HepG2 (cell line): ENCODE data around the gene NOB1. TPM values are rescaled to one million over a fixed set of nuclear protein-coding genes. Genes with fewer than 3 reads are reported as not detected.
A peak's percentile ranks its signal among the peaks of the same experiment; 100 is the strongest.

Experiments
- ATAC-seq: fragments of 200-7000 bp; cut with Tn5 transposase; 3 replicates; pipeline ENCODE4 v1.9.1; 2020; ENCODE audit warnings: mild to moderate bottlenecking, moderate library complexity
- BruUV-seq: library from RNA; stranded (reverse); fragments of 400-500 nt; replicated peaks from 2 replicates; lab custom pipeline; 2021; lab: Mats Ljungman, UMichigan
- CTCF ChIA-PET: fragments of 300-600 bp; formaldehyde crosslinking; extraction: SDS; loops from one replicate; lab custom pipeline; 2021; ENCODE audit warnings: low total read pairs, inconsistent platforms, low intra/inter-chr PET ratio; lab: Yijun Ruan, JAX
- POLR2A ChIA-PET: fragments of 350-600 bp; sonication (Branson Sonifier 250); formaldehyde crosslinking; loops from one replicate; lab custom pipeline; 2020; ENCODE audit warnings: antibody characterized with exemption, inconsistent platforms; lab: Yijun Ruan, JAX
- DNase-seq: peaks from one replicate; pipeline ENCODE4 v3.0.0-alpha.2; 2015; ENCODE audit warnings: low spot score
- FAIRE-seq: peaks from 3 replicates; lab custom pipeline; 2011; peaks lifted over from hg19 to GRCh38; lab: Jason Lieb, UNC
- H2AFZ ChIP-seq: one replicate; pipeline ENCODE4 v1.6.1; 2011; ENCODE audit warnings: low read length, inconsistent platforms
- H3K27ac ChIP-seq: fragments of 300-600 bp; 3 replicates; pipeline ENCODE4 v1.8.0; 2011; ENCODE audit warnings: mixed run types, mild to moderate bottlenecking, mixed read lengths, low read length, inconsistent platforms; ENCODE audit not compliant: insufficient read depth; ENCODE audit errors: extremely low read length
- H3K27me3 ChIP-seq, 2 experiments: fragments of 200-600 bp in 1 of 2; 2 replicates in 1 of 2; 3 replicates in 1 of 2; pipeline versions ENCODE4 v1.6.0 to v1.8.0; 2011; ENCODE audit warnings: low read length in 2 of 2, mild to moderate bottlenecking in 2 of 2, moderate library complexity in 2 of 2, inconsistent platforms in 1 of 2; ENCODE audit not compliant: insufficient read depth in 2 of 2, control insufficient read depth in 1 of 2
- H3K36me3 ChIP-seq, 2 experiments: fragments of 200-600 bp in 1 of 2; replicated peaks in 1 of 2; 2 replicates in 1 of 2; 3 replicates in 1 of 2; pipeline versions ENCODE4 v1.5.1 to v1.8.0; 2011; ENCODE audit warnings: low read length in 2 of 2, inconsistent platforms in 1 of 2; ENCODE audit not compliant: insufficient read depth in 2 of 2, control insufficient read depth in 1 of 2
- H3K4me1 ChIP-seq: 2 replicates; pipeline ENCODE4 v1.5.1; 2012; ENCODE audit warnings: low read length, inconsistent platforms; ENCODE audit not compliant: insufficient read depth
- H3K4me2 ChIP-seq: 2 replicates; pipeline ENCODE4 v1.6.0; 2011; ENCODE audit warnings: low read depth, low read length, inconsistent platforms
- H3K4me3 ChIP-seq, 3 experiments: fragments of 200-600 bp in 1 of 3; sonication (generic), shearing (Covaris generic) in 1 of 3; replicated peaks in 1 of 3; 2 replicates each; pipeline ENCODE4 v1.5.1; 2011 to 2016; ENCODE audit warnings: low read length in 3 of 3, inconsistent platforms in 2 of 3, low read depth in 2 of 3, mild to moderate bottlenecking in 2 of 3, control low read depth in 1 of 3, mixed read lengths in 1 of 3; ENCODE audit not compliant: insufficient read depth in 1 of 3
- H3K79me2 ChIP-seq: one replicate; pipeline ENCODE4 v1.6.1; 2011; ENCODE audit warnings: low read length, inconsistent platforms; ENCODE audit not compliant: insufficient read depth
- H3K9ac ChIP-seq: 2 replicates; pipeline ENCODE4 v1.6.0; 2011; ENCODE audit warnings: mild to moderate bottlenecking, low read depth, low read length, inconsistent platforms; ENCODE audit not compliant: insufficient read depth
- H3K9me3 ChIP-seq: 2 replicates; pipeline ENCODE4 v1.5.1; 2012; ENCODE audit warnings: mild to moderate bottlenecking, low read length
- H4K20me1 ChIP-seq: 2 replicates; pipeline ENCODE4 v1.6.0; 2011; ENCODE audit warnings: inconsistent platforms, mild to moderate bottlenecking, low read length, moderate library complexity; ENCODE audit not compliant: insufficient read depth
- AGO2 ChIP-seq: fragments of 200-400 bp; formaldehyde crosslinking; optimal IDR thresholded peaks from 2 replicates; pipeline ENCODE3; 2017; ENCODE audit warnings: mild to moderate bottlenecking, low read depth, low read length, moderate library complexity
- BRCA1 ChIP-seq: sonication (generic); formaldehyde crosslinking; IDR thresholded peaks from 2 replicates; pipeline ENCODE4 v1.4.0; 2020; ENCODE audit warnings: missing genetic modification reagents
- MTA1 ChIP-seq: sonication (generic); formaldehyde crosslinking; IDR thresholded peaks from 2 replicates; pipeline ENCODE4 v1.4.0; 2020; ENCODE audit warnings: missing genetic modification reagents, mild to moderate bottlenecking, borderline replicate concordance
- NFATC3 ChIP-seq: sonication (generic); formaldehyde crosslinking; IDR thresholded peaks from 2 replicates; pipeline ENCODE4 v1.5.1; 2020; ENCODE audit warnings: mild to moderate bottlenecking, missing genetic modification reagents
- PRPF4 ChIP-seq: fragments of 200-400 bp; formaldehyde crosslinking; IDR thresholded peaks from 2 replicates; pipeline ENCODE4 v1.6.1; 2016; ENCODE audit warnings: low read length, low read depth; ENCODE audit not compliant: poor library complexity, severe bottlenecking
- TAF1 ChIP-seq: sonication (generic); formaldehyde crosslinking; IDR thresholded peaks from 2 replicates; pipeline ENCODE4 v1.4.0; 2020; ENCODE audit warnings: missing genetic modification reagents
- WGBS: methylation state at CpG from one replicate; pipeline ENCODE4 v1.1.6; 2017; ENCODE audit warnings: low lambda C conversion rate; 5-methylcytosine and 5-hydroxymethylcytosine counted together
- in situ Hi-C: cut with HindIII; loops from 2 replicates; pipeline ENCODE4 v1.10.0; 2017; ENCODE audit warnings: low pct_unique_long_range_greater_than_20kb; ENCODE audit not compliant: extremely low pct_ligation_motif_present
- intact Hi-C: fragments of 100-400 bp; cut with micrococcal nuclease; formaldehyde crosslinking; loops from one replicate; pipeline ENCODE4 v1.10.0; 2022; ENCODE audit not compliant: unreplicated experiment
- polyA plus RNA-seq, 8 experiments: library from polyadenylated mRNA; depleted of rRNA in 3 of 8; stranded (reverse) in 7 of 8; unstranded in 1 of 8; fragments of >200 nt; fragmentation: Illumina TruSeq in 4 of 8; extraction: Trizol in 4 of 8; gene quantifications; 2 replicates each; pipeline versions ENCODE4 v1.2.1 to v1.2.3, GENCODE V29; 2011 to 2016; ENCODE audit warnings: low read depth in 4 of 8, missing spikeins in 1 of 8, mixed read lengths in 1 of 8; ENCODE audit not compliant: insufficient read depth in 1 of 8
- total RNA-seq, 5 experiments: library from RNA; depleted of rRNA; stranded (reverse); fragments of >200 nt; fragmentation: Illumina TruSeq; extraction: Trizol; gene quantifications; 2 replicates each; pipeline ENCODE4 v1.2.3, GENCODE V29; 2016; ENCODE audit warnings: low read depth in 1 of 5
- TF ChIP-seq, protein P1 (sequence below): sonication (generic); formaldehyde crosslinking; IDR thresholded peaks from 2 replicates; pipeline ENCODE4 v1.4.0; 2020; ENCODE audit warnings: missing genetic modification reagents

The NOB1 gene
- total and polyA plus RNA-seq, 2 of the 13 experiments (the other 11 are each of a cell fraction or from before 2014, with no cell fraction given) = 47.1 to 162 TPM

DNA sequence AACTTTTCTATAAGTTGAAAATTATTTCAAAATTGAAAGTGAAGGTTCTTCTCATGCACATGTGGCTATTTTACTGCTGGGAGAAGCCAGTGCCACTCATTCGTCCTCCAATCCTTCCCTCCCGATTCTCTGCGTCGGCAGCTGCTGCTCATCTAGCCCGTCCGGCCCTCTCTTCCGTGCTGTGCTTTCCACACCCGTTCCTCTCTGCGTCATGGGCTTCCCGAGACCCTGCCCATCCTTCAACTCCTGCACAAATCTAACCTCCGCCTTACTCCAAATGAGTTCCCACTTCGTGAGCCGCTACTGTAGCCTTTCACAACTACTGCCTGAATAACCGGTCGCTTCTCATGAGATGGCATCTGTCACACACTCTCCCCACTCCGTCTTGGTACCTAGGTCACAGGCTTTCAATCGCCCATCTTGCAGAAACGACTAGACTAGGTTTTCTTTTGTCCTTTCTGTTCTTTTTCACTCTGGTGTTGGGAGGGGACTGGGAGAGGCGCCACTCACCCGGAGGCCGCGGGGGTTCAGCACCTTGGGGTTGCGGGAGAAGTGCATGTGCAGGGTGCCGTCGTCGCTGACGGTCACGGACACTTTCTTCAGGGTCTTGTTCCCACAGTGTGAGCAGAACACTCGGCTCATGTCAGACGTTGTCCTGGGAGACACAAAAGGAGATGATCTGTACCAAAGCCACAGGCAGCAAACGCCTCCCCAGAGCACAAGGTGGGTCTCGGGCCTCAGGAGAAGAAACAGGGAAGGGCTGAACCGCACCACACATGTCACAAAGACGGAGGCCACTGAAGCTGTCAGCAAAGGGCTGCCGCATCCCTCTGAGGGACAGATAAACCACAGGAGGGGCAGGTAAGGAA, 10.1 kb downstream of the NOB1 start:
- Histone ChIP-seq H2AFZ (no peak overlapping the region), H3K27me3 (no peaks in the 10 kb centered on the region), H3K9me3 (no peaks in the 10 kb centered on the region), H3K4me2 (no peak overlapping the region), H3K79me2 (peaks cover 18% of the 10 kb centered on the region), H3K4me3 (no peak overlapping the region), H3K36me3 (peaks cover 50 to 90% of the 10 kb centered on the region in 2 experiments), H4K20me1 (peaks cover 4% of the 10 kb centered on the region; the same call in 1 of the 2 replicates), H3K27ac (no peak overlapping the region), H3K9ac (no peak overlapping the region), H3K4me1 (no peaks in the 10 kb centered on the region)
- intact Hi-C loops (no loop called here), in situ Hi-C loops (no loop called here)
- WGBS = 97% methylated on average over 35 of the region's 35 CpGs
- BruUV-seq = no TSS peak
- DNase-seq (no peak), ATAC-seq (no peak), FAIRE-seq (no peak)
- ChIA-PET CTCF (no interaction called here), POLR2A (interaction anchor here (0.7 to 2.7 kb wide), 3 partner anchors 10 to 21 kb away, joined by 4 to 10 read pairs (median 4); partner anchors contain the start of genes NOB1 and NQO1)
- TF ChIP-seq PRPF4 (peak; percentile 81), BRCA1 (no peak), NFATC3 (CRISPR knock-in tag) (no peak), TAF1 (CRISPR knock-in tag) (0 out of 2 replicates have a peak, but pooled peaks have one; percentile 9), MTA1 (0 out of 2 replicates have a peak, but pooled peaks have one; percentile 7), AGO2 (peak; percentile 31)
- TF ChIP-seq, protein P1, sequence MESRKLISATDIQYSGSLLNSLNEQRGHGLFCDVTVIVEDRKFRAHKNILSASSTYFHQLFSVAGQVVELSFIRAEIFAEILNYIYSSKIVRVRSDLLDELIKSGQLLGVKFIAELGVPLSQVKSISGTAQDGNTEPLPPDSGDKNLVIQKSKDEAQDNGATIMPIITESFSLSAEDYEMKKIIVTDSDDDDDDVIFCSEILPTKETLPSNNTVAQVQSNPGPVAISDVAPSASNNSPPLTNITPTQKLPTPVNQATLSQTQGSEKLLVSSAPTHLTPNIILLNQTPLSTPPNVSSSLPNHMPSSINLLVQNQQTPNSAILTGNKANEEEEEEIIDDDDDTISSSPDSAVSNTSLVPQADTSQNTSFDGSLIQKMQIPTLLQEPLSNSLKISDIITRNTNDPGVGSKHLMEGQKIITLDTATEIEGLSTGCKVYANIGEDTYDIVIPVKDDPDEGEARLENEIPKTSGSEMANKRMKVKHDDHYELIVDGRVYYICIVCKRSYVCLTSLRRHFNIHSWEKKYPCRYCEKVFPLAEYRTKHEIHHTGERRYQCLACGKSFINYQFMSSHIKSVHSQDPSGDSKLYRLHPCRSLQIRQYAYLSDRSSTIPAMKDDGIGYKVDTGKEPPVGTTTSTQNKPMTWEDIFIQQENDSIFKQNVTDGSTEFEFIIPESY (CRISPR knock-in tag) = peak; percentile 55; the same call in 1 of the 2 replicates
